HCEC 1CT (cell line): Measurements from ENCODE around the gene SLC9A8.
A peak's percentile ranks its signal among the peaks of the same experiment; 100 is the strongest.
"Not testable (repeated sequence)": the region's sequence is repeated elsewhere in the genome, so short reads cannot be mapped to it uniquely, and the experiment has no call there.

Experiments
- DNase-seq: peaks from one replicate; pipeline ENCODE4 v3.0.0-alpha.2; 2017

Gene SLC9A8

GRCh38 chr20:49880724-49881445 is 68.3 kb downstream of the SLC9A8 start:
- no peak for DNase-seq

DNA sequence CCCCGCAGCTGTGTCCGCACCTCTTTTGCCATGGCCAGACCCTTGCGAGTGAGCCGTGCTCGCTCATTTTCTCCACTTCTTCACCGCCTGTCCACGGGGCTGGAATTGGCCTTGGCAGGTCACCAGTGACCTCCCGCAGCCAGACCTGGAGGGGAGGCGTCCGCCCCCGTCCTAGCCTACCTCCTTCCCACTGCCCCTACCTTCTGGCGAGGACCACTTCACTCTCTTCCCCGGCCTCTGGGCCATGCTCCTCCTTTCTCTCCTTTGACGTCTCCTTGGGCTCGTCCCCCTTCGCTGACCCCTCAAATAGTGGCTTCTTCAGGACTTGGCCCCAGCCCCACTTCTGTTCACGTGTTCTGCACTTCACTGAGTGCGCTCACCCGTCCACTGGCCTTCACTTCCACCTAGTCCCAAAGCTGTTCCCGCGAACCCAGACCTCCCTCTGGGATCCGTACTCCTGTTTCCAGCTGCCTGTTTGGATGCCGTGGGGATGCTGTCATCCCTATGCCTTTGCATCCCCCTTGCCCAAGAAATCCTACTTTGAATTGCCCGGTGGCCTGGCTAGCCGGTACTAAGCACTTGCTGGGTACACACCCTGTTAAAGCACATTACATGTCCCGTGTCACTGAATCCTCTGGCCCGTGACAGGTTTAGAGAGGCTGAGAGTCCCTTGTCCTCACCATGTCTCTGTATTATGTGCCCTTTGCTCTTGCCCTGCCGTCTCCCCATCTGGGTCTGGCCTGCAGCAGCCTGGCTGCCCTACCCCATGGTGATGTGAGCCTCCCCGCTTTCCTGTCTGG is 69.7 kb downstream of the SLC9A8 start:
- no peak for DNase-seq

DNA sequence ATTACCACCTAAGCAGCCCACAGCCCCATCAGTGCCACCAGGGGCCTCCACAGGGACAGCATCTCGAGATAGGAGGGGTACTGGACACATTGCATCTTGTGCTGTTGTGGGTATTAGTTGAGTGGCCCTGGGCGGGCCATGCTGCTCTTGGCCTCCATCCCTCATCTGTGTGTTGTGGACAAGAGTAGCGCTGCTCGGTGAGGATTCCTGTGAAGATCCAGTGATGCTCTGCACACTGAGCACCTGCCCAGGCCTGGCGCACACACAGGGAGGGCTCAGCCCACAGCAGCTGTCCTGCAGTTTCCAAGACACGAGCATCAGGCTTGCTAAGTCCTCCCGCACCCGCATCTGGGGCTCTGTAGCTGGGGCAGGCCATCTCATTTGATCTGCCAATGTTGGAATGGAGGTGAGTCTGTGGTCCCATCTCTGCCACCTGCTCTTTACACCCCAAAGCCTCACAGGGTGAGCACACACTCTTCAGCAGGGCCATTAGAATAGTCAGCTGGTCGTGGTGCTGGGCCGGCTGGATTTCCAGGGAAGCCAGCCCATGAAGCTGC is 70.7 kb downstream of the SLC9A8 start:
- no peak for DNase-seq

DNA sequence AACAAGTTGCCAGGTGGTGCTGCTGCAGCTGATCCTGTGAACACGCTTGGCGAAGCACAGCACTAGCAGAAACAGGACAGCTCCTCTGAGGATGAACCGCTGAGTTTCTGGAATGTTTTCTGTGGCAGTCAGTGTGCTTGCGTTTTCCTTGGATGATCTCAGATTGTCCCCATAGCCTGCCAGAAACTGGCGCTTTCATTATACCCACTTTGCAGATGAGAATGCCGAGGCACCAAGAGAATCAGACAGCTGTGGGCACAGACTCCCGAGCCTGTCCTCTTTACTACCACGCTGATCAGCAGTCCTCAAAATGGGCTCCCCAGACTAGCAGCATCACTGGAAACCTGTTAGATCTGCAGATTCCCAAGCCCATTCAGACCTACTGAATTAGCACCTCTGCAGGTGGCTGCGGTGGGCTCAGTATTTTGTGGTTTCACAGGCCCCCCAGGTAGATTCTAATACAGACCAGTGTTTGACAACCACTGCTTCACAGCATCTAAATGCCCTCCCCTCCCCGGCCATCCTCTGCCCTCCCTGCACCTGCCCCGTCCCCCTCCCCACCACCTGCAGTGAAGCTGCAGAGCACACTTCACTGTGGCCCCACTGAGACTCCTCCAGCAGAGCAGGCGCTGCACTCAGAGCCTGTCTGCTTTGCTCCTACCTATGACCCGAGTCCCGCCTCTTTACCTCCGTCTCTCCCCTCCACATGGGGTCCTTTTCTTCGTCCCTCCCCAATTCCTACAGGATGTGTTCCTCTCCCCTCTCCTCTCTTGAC is 73.1 kb downstream of the SLC9A8 start:
- DNase-seq = no peak

DNA sequence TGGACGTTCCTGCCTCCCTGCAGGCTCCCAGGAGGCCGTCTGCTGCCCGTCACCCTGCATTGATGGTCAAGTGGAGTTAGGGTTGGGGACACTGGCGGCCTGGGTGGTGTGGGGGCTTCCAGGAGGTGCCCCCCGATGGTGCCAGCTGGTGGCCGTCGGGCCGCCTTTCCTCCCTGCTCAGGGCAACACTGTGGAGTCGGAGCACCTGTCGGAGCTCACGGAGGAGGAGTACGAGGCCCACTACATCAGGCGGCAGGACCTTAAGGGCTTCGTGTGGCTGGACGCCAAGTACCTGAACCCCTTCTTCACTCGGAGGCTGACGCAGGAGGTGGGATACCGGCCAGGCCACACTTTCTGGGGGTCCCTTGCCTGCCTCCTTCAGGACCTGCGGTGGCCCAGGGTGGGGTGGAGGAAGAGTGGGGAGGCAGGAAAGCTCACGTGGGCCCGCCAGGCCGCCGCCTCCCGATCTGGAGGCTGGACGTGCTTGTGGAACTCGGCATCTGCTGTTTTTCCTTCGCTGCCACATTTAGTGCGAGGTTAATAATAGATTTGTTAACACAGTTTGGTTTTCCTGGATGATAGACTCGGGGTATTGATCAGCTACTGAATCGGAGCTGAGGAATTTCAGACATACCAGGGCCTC is 74.1 kb downstream of the SLC9A8 start:
- no peak for DNase-seq

DNA sequence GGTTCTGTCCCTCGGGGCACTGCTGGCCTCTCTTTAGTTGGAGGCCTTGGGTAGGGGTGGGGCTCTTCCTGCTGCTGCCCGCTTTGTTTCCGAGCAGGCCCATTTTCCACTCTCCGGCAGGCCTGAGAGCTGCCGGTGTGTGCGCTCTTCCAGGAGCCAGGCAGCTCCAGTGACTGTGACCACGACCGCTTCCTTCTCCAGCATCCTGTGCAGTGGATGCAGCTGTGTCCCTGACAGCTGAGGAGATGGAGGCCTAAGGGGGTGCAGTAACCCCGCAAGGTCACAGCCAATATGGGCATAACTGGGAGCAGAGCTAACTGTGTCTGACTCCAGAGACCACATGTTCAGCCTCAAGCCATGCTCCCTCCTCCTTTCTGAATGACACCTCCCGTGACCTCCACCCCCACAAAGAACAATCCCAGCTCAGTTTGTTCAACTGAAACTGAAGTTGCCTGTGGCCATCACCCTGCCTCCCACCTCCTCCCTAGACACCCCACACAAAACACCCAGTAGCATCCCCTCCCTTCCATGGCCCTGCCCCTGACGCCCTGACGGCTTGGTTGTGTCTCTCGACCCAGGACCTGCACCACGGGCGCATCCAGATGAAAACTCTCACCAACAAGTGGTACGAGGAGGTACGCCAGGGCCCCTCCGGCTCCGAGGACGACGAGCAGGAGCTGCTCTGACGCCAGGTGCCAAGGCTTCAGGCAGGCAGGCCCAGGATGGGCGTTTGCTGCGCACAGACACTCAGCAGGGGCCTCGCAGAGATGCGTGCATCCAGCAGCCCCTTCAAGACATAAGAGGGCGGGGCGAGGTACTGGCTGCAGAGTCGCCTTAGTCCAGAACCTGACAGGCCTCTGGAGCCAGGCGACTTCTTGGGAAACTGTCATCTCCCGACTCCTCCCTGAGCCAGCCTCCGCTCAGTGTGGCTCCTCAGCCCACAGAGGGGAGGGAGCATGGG is 74.9 kb downstream of the SLC9A8 start:
- DNase-seq = peak; percentile 15

GRCh38 chr20:49888212-49889000 is 75.8 kb downstream of the SLC9A8 start:
- DNase-seq = peak; percentile 37

GRCh38 chr20:49889001-49889934 is 76.6 kb downstream of the SLC9A8 start:
- DNase-seq = no peak

DNA sequence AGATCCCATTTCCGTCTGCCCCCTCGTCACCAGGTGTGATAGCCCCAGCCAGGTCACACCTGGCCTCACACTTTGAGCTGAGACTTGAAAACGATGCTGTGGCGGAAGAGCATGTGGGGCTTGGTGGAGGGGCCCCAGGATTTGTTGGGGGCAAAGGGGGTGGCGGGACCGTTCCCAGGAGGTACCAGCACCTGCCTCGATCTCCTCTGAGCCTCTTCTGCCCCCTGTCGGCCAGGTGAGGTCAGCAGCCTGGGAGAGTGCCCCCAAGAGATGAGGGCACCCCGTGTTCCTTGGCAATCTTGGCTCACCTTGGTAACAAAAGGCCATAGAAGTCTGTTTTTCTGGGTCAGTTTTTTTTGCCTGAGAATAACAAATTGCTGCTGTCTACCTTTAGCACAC is 77.3 kb downstream of the SLC9A8 start:
- no peak for DNase-seq

DNA sequence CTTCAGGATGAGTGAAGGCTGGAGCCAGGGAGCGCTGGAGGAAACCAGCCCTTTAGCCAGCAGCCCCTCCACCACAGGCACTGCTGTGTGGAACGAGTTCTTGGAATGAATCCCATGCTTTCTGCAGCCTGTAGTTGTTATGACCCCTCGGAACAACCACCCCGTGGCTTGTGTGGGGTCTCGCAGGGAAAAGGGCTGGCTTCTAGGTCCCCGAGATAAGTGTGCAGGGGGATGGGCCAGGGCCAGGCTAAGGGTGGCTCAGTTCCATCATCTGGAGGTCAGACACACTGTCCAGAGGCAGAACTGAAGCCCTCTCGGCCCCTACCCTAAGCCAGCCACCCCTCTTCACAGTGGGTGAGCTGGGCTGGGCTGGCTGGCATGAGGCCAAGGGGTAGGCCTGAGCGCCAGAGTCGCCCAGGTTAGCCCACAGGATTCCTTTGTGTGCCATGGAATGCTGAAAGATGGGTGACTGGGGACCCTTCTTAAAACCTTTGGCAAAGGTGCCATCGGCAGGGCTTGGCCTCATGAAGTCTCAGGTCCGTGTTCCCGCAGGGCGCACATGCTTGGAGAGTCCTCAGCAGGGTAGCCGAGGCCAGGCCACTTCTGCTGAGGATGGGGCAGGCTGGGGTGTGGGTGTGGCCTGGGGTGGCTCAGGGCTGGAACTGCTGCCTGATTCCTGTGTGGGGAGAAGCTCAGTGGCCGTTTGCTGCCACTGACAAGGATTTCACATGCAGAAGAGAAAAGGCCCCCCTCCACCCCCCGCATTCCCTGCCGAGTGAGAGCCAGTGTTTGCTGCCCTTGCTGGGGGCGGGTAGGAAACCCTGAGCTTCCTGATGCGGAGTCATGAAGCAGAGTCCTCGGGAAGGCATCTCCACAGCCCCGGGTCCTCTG is 78.1 kb downstream of the SLC9A8 start:
- no peak for DNase-seq

DNA sequence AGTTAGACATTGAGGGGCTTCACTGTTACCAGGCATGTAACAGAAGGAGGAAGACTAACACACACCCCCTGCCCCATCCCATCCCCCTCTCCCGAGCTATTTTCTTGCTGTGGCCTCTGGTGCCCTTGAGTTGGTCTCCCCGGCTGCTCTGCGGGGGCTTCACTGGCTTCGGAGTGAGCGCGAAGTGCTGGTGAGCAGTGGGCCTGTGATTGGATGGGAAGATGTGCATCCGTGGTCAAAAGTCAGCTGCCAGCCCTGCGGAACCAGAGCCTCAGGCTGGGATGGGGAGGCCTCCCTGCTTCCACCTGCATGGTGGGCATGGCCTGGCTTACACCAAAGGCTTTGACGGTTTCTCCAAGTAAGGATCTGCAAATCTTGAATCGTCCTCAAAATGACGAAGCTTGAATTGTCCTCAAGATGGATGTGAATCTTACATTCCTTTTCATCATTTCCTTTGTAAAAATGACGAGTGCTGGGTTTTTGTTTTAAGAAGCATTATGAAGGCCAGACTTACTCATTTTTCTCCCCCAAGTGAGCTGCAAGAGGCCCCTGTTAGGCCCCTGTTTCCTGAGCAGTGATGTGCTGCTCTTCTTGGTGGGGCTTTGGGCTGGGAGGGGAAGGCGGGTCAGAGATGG is 79.0 kb downstream of the SLC9A8 start:
- DNase-seq = no peak

GRCh38 chr20:49892260-49892659 is 79.6 kb downstream of the SLC9A8 start:
- no peak for DNase-seq

DNA sequence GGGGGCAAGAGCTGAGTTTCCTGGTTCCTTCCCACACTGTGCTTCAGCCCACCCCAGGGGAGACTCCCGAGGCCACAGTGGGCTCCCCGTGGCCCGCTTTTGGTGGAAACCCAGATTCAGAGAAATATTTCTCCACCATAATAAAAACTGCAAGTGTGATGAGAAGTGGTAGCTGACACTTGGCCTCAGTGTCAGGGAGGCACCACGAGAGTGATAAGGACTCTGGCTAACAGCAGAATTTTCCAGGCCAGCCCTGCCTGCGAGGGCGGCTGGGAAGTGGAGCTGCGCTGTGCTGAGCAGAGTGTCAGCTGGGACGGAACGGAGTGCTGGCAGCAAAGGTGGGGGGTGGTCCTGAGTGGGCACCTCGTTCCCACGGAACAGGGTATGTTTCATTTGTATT is 80.2 kb downstream of the SLC9A8 start:
- no peak for DNase-seq

GRCh38 chr20:49893242-49894072 is 80.8 kb downstream of the SLC9A8 start:
- DNase-seq = no peak

DNA sequence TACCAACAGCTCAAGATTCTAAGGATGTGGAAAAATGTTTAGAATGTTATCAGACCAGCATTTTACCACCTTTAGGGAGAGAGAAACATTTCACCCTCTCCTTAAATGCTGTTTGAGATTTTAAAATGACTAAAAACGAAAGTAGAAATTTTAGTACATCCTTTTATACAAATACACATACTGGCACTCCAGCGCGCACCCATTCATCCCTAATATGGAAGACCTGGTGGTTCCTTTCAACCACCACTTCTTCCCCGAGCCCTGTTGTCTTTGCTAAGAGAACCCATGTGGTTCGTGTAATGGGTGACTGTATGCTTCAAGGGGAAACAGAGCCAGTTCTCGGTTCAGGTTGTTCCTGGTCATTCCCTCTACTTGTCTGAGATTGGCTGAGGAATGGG is 81.4 kb downstream of the SLC9A8 start:
- no peak for DNase-seq

GRCh38 chr20:49895474-49896093 is 83.0 kb downstream of the SLC9A8 start:
- not testable (repeated sequence) for DNase-seq

GRCh38 chr20:49896204-49896603 is 83.6 kb downstream of the SLC9A8 start:
- DNase-seq = no peak
